Measurements from ENCODE around the gene PGBD1. TPM values are rescaled to one million over a fixed set of nuclear protein-coding genes. Genes with fewer than 3 reads are reported as not detected.

Gene PGBD1
- total RNA-seq, 4 donors from 2014 or later: 0.80 to 2.8 (median 1.5) TPM

GRCh38 chr6:28333599-28334018 lies 52.2 kb downstream of the PGBD1 start:
- TF ChIP-seq POLR2A (IDR thresholded peaks at IDR 0.05) (no peak), CTCF (IDR thresholded peaks at IDR 0.05 in 4 of 5, conservative IDR thresholded peaks at IDR 0.05 in 1 of 5) (no peak)
- Histone ChIP-seq H3K4me1 (peaks cover 11 to 13% of the 10 kb centered on the region in 2 donors), H3K27ac (no peak overlapping the region), H3K27me3 (no peaks in the 10 kb centered on the region), H3K9me3 (no peaks in the 10 kb centered on the region), H3K36me3 (peaks cover 0 to 6% of the 10 kb centered on the region in 2 donors), H3K4me3 (no peak overlapping the region)
- in situ Hi-C loops (cut with MboI; ENCODE audit: low sequenced_read_pairs in 4 of 4) (no loop called here), intact Hi-C loops (cut with DNase I; ENCODE audit: low total_unique reads) (loop anchor here (2.0 kb wide), 1 partner anchor 21 kb away; no protein-coding TSS in a partner anchor)
- DNase-seq: no peak
- ATAC-seq: no peak

DNA sequence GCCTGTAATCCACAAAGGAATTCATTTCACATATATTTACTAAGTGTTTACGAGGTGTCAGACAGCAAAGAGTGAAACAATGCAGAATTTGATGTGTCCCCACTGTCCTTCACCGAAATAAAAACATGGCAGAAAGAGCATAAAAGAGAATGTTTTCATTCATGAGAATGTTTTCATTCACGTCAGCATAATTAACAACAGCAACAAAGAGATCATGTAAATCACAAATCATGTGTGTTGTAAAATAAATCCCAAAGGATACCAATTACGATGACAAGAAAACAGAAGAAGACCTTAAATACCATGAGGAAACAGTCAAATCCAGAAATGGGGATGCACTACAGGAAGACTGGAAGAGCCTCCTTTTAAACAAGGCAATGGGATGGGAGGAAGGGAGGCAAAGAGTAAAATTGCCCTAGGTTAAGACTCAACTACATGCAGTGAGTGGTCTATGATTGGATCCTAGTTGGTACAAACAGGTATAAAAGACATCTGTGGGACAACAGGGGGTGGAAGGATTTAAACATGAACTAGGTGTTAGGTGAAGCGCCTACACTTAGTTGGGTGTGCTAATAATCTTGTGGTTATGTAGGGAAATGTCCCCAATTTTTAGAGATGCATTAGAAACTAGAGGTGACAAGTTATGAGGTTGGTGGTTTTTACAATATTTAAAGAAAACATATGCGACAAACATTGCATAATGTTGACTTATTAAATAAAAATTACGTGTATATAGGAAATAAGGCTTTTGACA lies 53.1 kb downstream of the PGBD1 start:
- H3K4me3 ChIP-seq: no peak overlapping the region
- H3K27ac ChIP-seq: peak overlapping the region; percentile 90 to 99 (median 97)
- no peak for TF ChIP-seq CTCF (IDR thresholded peaks at IDR 0.05 in 4 of 5, conservative IDR thresholded peaks at IDR 0.05 in 1 of 5)
- TF ChIP-seq POLR2A (IDR thresholded peaks at IDR 0.05): no peak
- no peaks in the 10 kb centered on the region for H3K36me3 ChIP-seq
- peaks cover 11 to 13% of the 10 kb centered on the region in 2 donors for H3K4me1 ChIP-seq
- in situ Hi-C loops (cut with MboI; ENCODE audit: low sequenced_read_pairs in 4 of 4): no loop called here
- intact Hi-C loops (cut with DNase I; ENCODE audit: low total_unique reads): loop anchor here (2.0 to 5.0 kb wide), 4 partner anchors 20 to 82 kb away; partner anchors contain the start of genes PGBD1, ZKSCAN4 and ZSCAN26
- no peaks in the 10 kb centered on the region for H3K9me3 ChIP-seq
- DNase-seq (no peak), ATAC-seq (no peak)
- no peaks in the 10 kb centered on the region for H3K27me3 ChIP-seq

DNA sequence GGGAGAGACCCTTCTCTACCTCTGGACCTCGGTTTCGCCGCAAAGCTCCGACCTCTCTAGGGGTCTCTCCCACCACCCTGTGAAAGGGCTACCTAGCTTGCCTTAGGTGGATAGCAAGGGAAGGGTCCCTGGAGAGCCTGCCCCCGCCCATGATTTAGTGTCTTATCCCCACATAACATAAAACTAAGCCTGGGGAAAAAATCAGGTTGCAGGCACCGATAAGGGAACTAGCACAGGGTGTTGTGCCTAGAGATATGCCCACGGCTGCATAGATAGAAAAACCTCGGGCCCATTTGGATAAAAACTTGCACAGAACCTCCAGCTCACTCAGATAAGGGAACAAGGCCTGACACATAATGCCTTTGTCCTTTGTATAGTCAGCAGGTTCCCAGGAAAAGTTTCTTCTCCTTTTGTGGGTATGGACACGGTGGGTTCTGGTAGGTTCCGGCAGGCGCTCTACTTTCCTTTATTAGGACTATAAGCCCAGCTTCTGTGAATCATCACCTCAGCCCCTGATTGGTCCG lies 53.7 kb downstream of the PGBD1 start:
- in situ Hi-C loops (cut with MboI; ENCODE audit: low sequenced_read_pairs in 4 of 4) (no loop called here), intact Hi-C loops (cut with DNase I; ENCODE audit: low total_unique reads) (loop anchor here (2.0 to 5.0 kb wide), 4 partner anchors 20 to 83 kb away; partner anchors contain the start of genes PGBD1, ZKSCAN4 and ZSCAN26)
- Histone ChIP-seq H3K4me3 (peak overlapping the region; percentile 78 to 91 (median 84)), H3K9me3 (no peaks in the 10 kb centered on the region), H3K27ac (peak overlapping the region; percentile 90 to 99 (median 97)), H3K4me1 (peaks cover 11 to 13% of the 10 kb centered on the region in 2 donors), H3K27me3 (no peaks in the 10 kb centered on the region), H3K36me3 (no peaks in the 10 kb centered on the region)
- no peak for ATAC-seq
- DNase-seq: no peak
- no peak for TF ChIP-seq POLR2A (IDR thresholded peaks at IDR 0.05)
- no peak for TF ChIP-seq CTCF (IDR thresholded peaks at IDR 0.05 in 4 of 5, conservative IDR thresholded peaks at IDR 0.05 in 1 of 5)

GRCh38 chr6:28335564-28336283 lies 54.4 kb downstream of the PGBD1 start, which contains the start of gene ZSCAN31:
ZSCAN31 (minus strand) TSS chr6:28336148; CDS start chr6:28329683, 6,465 bp downstream.
- TF ChIP-seq POLR2A (IDR thresholded peaks at IDR 0.05): peak; percentile 64 to 78
- no peak for TF ChIP-seq CTCF (IDR thresholded peaks at IDR 0.05 in 4 of 5, conservative IDR thresholded peaks at IDR 0.05 in 1 of 5)
- in situ Hi-C loops (cut with MboI; ENCODE audit: low sequenced_read_pairs in 4 of 4): no loop called here
- Histone ChIP-seq H3K4me3 (peak within 1 kb of the TSS; percentile 78 to 91 (median 84)), H3K27ac (peak within 1 kb of the TSS; percentile 90 to 99 (median 97)), H3K27me3 (no peaks in the 10 kb centered on the region), H3K36me3 (no peaks in the 10 kb centered on the region), H3K9me3 (no peaks in the 10 kb centered on the region), H3K4me1 (peaks cover 11 to 13% of the 10 kb centered on the region in 2 donors)
- DNase-seq: peak; percentile 90 to 94
- peak; percentile 98 to 99 for ATAC-seq
- intact Hi-C loops (cut with DNase I; ENCODE audit: low total_unique reads): loop anchor here (2.0 to 5.0 kb wide), 4 partner anchors 19 to 83 kb away; partner anchors contain the start of genes PGBD1, ZKSCAN4 and ZSCAN26

Measured in gastrocnemius medialis (tissue), 4 donors.